LNCAP (cell line): ENCODE data around the gene NCAN.

Experiments used
- CTCF ChIP-seq: fragments of 450-650 bp; IDR thresholded peaks from 2 replicates; pipeline ENCODE4 v1.5.1; 2017; ENCODE audit warnings: mild to moderate bottlenecking

NCAN gene

GRCh38 chr19:19170873-19171672, 40.7 kb upstream of the NCAN start:
- TF ChIP-seq CTCF: no peak

DNA sequence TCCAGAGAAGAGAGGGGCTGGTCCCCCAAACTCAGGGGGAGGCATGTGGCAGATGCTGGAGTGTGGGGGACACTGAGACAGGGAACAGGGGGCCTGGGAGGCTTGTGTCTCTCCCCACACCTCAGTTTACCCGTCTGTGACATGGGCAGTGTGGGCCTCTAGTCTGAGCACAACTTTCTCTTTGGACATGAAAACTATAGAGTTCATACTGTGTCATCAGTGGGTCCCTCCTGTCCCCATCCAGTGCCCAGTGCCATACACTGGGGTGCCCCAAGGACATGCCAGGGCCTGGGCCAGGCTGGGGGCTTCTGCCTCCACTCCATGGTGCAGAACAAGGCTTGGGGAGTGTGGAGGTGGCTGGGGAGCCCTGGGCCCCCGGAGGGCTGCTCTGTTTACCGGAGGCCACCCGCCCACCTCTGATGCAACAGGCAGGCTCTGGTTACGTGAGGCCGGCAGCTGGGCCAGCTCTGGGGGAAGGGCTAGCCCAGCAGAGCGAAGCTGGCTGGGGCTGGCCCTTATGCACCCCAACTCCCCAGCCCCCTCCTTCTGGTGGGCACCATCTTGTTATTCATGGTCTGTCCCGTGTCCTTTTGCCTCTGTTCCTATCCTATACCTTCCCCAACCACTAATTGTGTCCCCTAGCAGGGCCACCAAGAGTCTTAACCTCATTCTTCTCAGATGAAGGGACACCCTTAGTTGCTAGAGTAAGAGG, 39.8 kb upstream of the NCAN start:
- TF ChIP-seq CTCF: no peak

GRCh38 chr19:19176950-19177349, 34.8 kb upstream of the NCAN start:
- TF ChIP-seq CTCF: no peak

DNA sequence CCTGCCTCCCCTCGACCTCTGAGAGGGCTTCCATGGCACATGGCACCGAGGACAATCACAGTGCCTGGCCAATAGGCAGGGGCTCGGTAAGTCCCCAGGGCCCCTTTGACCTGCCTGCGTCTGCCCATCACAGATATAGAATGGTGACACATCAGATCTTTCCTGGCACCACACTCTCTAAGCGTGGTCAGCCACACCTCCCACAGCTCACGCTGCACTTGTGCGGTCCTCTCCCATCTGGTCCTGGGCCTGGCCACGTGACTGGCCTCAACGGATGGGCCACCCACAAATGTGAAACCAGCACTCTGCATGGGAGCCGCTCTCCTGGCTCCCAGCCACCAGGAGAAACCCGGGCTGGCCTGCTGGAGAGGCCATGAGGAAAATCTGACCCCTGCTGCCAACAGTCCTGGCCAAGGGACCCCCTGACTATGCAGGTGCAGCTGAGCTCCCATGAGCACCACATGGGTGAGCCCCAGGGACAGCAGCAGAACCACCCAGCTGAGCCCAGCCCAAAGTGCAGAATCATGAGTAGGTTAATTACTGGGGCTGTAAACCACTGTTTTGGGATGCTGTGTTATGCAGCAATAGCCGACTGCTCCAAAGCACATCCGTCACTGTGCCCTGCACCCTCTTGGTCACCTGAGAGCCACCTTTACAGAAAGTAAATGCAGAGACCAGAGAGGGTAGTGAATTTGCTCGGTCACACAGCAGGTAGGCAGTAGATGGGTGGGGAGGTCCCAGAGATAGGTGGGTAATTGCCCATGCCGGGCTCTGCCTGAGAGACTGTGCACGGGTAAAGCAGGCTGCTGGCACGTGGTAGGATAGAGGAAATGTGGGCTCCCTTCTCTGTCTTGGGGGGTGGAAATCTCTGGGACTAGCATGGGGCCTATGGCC, 32.0 kb upstream of the NCAN start:
- no peak for TF ChIP-seq CTCF

DNA sequence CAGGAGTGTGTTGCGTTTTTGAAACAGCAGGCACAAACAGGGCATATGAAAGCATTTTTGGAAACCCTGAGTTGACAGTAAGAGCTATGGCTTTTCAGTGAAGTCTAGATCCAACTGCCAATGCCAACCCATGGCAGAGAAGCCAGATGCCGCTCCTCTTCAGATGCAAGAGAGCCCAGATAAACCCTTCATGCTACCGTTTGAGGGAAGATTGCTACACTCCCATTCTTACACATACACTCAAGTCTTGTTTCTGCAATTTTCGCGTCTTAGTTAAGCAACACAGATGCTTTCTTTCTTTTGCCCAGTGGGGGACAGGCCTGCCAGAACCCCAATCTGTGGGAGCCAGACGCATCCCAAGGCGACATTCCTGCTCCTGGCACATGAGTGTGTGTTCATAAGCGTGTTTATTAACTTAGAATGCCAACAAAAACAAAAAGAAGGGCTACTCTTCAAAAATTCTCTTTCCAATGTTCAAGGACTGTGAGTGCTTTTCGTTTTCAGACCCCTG, 30.2 kb upstream of the NCAN start:
- no peak for TF ChIP-seq CTCF

GRCh38 chr19:19185853-19186740, 25.7 kb upstream of the NCAN start:
- peak; percentile 50 for TF ChIP-seq CTCF
